ENCODE results near the gene GATA2. TPM values are rescaled to one million over a fixed set of nuclear protein-coding genes. Genes with fewer than 3 reads are reported as not detected.
A peak's percentile ranks its signal among the peaks of the same experiment; 100 is the strongest.

Gene GATA2
- total RNA-seq, 4 donors from 2014 or later = 2.8 to 11.6 (median 8.1) TPM

DNA sequence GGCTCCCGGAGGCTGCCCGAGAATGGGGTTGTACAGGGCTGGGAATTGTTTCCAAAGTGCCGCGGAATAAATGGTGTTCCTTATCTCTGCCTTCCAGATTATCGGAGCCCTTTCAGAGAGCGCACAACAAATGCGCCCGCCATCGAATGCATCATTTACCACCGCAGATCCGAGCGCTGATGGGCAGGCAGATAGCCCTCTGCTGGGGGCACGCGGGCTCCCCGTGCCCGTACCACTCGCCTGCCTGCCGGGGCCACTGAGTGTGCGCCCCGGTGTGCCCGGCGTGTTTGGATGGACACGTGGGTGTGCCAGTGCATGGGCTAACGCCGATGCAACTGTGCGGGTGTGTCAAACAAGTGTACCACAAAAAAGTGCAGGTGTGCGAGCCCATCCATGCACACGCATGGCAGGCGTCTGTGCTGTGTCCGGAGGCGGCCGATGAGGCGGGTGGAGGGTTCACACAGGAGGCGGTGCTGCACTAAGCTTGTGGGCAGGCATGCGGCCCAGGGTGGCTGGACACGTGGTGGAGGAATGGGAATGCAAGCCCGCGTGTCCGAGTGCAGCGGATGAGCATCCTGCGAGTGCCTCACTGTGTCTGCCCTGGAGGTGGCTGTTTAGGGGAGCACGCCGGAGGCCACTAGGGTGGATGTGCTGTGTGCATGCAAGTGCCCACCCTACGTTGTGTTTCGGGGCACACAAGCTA lies 3.8 kb upstream of the GATA2 start:
- Histone ChIP-seq H3K4me1 (peaks cover 0 to 27% (median 11%) of the 10 kb centered on the region in 4 donors), H3K36me3 (no peaks in the 10 kb centered on the region), H3K9me3 (no peaks in the 10 kb centered on the region), H3K4me3 (peak overlapping the region in 1 of 4 donors; percentile 62), H3K27me3 (peaks cover 0 to 42% of the 10 kb centered on the region in 2 donors), H3K27ac (no peak overlapping the region)
- TF ChIP-seq, protein P1, sequence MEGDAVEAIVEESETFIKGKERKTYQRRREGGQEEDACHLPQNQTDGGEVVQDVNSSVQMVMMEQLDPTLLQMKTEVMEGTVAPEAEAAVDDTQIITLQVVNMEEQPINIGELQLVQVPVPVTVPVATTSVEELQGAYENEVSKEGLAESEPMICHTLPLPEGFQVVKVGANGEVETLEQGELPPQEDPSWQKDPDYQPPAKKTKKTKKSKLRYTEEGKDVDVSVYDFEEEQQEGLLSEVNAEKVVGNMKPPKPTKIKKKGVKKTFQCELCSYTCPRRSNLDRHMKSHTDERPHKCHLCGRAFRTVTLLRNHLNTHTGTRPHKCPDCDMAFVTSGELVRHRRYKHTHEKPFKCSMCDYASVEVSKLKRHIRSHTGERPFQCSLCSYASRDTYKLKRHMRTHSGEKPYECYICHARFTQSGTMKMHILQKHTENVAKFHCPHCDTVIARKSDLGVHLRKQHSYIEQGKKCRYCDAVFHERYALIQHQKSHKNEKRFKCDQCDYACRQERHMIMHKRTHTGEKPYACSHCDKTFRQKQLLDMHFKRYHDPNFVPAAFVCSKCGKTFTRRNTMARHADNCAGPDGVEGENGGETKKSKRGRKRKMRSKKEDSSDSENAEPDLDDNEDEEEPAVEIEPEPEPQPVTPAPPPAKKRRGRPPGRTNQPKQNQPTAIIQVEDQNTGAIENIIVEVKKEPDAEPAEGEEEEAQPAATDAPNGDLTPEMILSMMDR (IDR thresholded peaks at IDR 0.05) = no peak
- no peak for TF ChIP-seq POLR2A (IDR thresholded peaks at IDR 0.05)
- DNase-seq = peak in 1 of 3 donors; percentile 39

DNA sequence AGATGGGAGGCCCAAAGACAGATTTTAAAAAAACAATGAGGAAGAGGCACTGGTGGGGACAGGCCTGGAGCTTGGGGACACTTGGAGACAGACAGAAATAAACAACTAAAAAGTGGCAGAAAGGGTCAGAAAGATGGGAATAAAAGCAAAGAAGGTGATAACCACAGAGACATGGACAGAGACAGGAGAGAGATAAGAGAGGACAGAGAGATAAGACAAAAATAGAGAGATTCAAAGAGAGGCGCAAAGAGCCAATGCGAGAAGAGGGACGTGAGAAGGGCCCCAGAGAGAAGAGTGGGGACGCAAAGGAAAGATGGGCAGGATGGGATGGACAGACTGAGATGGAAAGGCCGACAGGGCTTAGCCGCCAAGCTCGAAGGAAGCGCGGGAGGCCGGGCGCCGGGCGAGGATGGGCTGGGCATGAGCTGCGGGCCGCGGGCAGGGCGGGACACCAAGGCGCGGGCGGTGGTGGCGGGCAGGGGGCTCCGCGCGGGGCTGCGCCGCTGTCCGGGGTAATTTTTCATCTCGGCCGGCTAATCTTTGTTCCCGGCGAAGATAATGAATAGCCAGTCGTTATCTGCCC lies 3.1 kb upstream of the GATA2 start:
- no peak overlapping the region for H3K27ac ChIP-seq
- H3K4me1 ChIP-seq = peaks cover 0 to 31% (median 11%) of the 10 kb centered on the region in 4 donors
- H3K4me3 ChIP-seq = no peak overlapping the region
- no peaks in the 10 kb centered on the region for H3K9me3 ChIP-seq
- H3K36me3 ChIP-seq = no peaks in the 10 kb centered on the region
- peaks cover 0 to 47% of the 10 kb centered on the region in 2 donors for H3K27me3 ChIP-seq
- TF ChIP-seq, protein P1 (IDR thresholded peaks at IDR 0.05) = no peak
- TF ChIP-seq POLR2A (IDR thresholded peaks at IDR 0.05) = no peak
- DNase-seq = peak in 1 of 3 donors; percentile 38

GRCh38 chr3:128495435-128495970 lies 2.5 kb upstream of the GATA2 start:
- Histone ChIP-seq H3K4me1 (peaks cover 0 to 33% (median 11%) of the 10 kb centered on the region in 4 donors), H3K27me3 (peaks cover 0 to 53% of the 10 kb centered on the region in 2 donors), H3K9me3 (no peaks in the 10 kb centered on the region), H3K27ac (no peak overlapping the region), H3K4me3 (no peak overlapping the region), H3K36me3 (no peaks in the 10 kb centered on the region)
- peak in 1 of 3 donors; percentile 42 for DNase-seq
- no peak for TF ChIP-seq POLR2A (IDR thresholded peaks at IDR 0.05)
- TF ChIP-seq, protein P1 (IDR thresholded peaks at IDR 0.05) = no peak

- peak in 2 of 3 donors; percentile 3 to 10 for DNase-seq
- no peak overlapping the region for H3K27ac ChIP-seq
- H3K4me1 ChIP-seq = peaks cover 0 to 45% (median 16%) of the 10 kb centered on the region in 4 donors
- no peak overlapping the region for H3K4me3 ChIP-seq
- H3K36me3 ChIP-seq = no peaks in the 10 kb centered on the region
- peaks cover 0 to 65% of the 10 kb centered on the region in 2 donors for H3K27me3 ChIP-seq
- no peaks in the 10 kb centered on the region for H3K9me3 ChIP-seq
- TF ChIP-seq, protein P1 (IDR thresholded peaks at IDR 0.05) = no peak
- no peak for TF ChIP-seq POLR2A (IDR thresholded peaks at IDR 0.05)
Observed at GRCh38 chr3:128494367-128494650, 1.3 kb upstream of the GATA2 start.

DNA sequence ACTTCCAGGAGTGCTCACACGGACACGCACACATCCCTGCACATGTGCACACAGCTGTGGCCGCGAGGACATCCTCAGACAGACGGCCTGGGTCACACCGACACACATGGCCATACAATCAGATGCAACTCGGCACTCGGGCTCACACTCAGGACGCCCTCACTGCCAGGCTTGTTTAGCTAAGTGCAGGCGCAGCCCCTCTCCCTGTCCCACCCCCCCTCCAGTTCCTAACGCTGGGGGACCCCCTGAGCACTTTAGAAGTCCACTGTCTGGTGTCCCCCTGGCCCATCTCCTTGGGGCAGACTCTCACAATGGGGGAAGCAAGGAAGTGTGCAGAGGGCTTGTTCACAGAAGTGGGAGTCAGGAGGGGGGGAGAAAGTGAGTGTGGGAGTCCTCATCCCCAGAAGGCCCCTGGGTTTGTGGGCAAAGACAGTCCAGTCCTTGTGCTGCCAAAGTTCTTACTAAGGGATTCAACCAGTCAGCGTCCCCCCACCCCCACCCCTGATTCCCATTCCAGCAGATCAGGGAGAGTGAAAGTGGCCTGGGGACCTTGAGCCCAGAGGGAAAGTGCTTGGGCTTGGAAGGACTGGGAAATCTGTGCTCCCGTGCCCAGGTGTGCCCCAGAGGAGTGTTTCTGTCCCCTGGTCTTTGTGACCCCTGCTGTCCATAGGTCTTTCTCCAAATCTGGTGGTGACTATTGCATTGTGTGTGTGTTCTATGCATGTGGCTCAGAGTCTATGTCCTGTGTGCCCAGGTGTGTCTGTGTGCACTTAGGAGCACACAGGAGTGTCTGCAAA lies 767 bp upstream of the GATA2 start:
- Histone ChIP-seq H3K36me3 (no peaks in the 10 kb centered on the region), H3K4me1 (peaks cover 0 to 50% (median 18%) of the 10 kb centered on the region in 4 donors), H3K4me3 (no peak overlapping the region), H3K9me3 (no peaks in the 10 kb centered on the region), H3K27me3 (peaks cover 0 to 70% of the 10 kb centered on the region in 2 donors), H3K27ac (no peak overlapping the region)
- TF ChIP-seq POLR2A (IDR thresholded peaks at IDR 0.05) = no peak
- TF ChIP-seq, protein P1 (IDR thresholded peaks at IDR 0.05) = no peak
- DNase-seq = peak in 1 of 3 donors; percentile 43
